LNCaP clone FGC (cell line): Measurements from ENCODE around the gene ZFP30.

ENCODE experiments used
- DNase-seq: peaks from one replicate; pipeline ENCODE4 v3.0.0-alpha.2; 2011; ENCODE audit warnings: low read depth
- H3K4me3 ChIP-seq: 2 replicates; pipeline ENCODE4 v1.5.1; 2011; ENCODE audit warnings: mild to moderate bottlenecking, low read depth, low read length, control low read depth
- CTCF ChIP-seq: IDR thresholded peaks from 2 replicates; pipeline ENCODE4 v1.5.1; 2012; ENCODE audit warnings: mild to moderate bottlenecking; ENCODE audit not compliant: control insufficient read depth, insufficient read depth; ENCODE audit errors: extremely low read depth

Gene ZFP30

GRCh38 chr19:37655301-37655688 lies at the start of gene ZFP30:
Gene ZFP30, minus strand, starts transcription at chr19:37655465. Its CDS starts 7,643 bp downstream, at chr19:37647822.
- no peak for TF ChIP-seq CTCF
- H3K4me3 ChIP-seq, result peak within 1 kb of the TSS; percentile 93
- peak; percentile 56 for DNase-seq

- DNase-seq, result no peak
- H3K4me3 ChIP-seq, result no peak overlapping the region
- no peak for TF ChIP-seq CTCF
These were observed 43.8 kb upstream of the ZFP30 start for GRCh38 chr19:37699057-37699456.

- no peak for TF ChIP-seq CTCF
- H3K4me3 ChIP-seq, result no peak overlapping the region
- no peak for DNase-seq
These were observed 43.0 kb upstream of the ZFP30 start for GRCh38 chr19:37698216-37698615.

GRCh38 chr19:37695144-37695899 lies 40.1 kb upstream of the ZFP30 start:
- DNase-seq, result no peak
- no peak overlapping the region for H3K4me3 ChIP-seq
- TF ChIP-seq CTCF, result no peak

- no peak for DNase-seq
- no peak for TF ChIP-seq CTCF
- H3K4me3 ChIP-seq, result no peak overlapping the region
These were observed 37.8 kb upstream of the ZFP30 start for GRCh38 chr19:37692956-37693620.

- TF ChIP-seq CTCF, result peak; percentile 10; the same call in 1 of the 2 replicates
- H3K4me3 ChIP-seq, result peak overlapping the region; percentile 68
- DNase-seq, result peak; percentile 38
These were observed 36.7 kb upstream of the ZFP30 start for GRCh38 chr19:37691881-37692504.
